ENCODE results near the gene SLC1A3.

DNA sequence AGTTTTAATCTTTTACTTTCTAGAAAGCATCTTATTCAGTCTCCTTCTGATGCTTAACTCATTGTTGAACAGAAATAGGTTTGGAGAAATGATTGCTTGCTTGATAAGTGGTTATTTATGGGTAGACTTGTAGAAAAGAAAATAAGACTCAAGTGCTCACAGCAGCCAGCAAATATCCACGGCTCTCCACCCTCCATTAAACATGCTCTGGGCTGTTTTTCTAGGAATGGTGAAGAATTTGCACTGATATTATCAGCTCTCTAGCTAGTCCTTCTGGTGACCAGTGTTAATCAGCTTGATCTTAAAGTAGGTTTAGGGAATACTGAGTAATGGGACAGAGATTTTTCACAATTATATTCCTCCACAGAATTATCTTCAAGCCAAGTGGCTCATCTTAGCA is 60.6 kb downstream of the SLC1A3 start:
- TF ChIP-seq, protein P1, sequence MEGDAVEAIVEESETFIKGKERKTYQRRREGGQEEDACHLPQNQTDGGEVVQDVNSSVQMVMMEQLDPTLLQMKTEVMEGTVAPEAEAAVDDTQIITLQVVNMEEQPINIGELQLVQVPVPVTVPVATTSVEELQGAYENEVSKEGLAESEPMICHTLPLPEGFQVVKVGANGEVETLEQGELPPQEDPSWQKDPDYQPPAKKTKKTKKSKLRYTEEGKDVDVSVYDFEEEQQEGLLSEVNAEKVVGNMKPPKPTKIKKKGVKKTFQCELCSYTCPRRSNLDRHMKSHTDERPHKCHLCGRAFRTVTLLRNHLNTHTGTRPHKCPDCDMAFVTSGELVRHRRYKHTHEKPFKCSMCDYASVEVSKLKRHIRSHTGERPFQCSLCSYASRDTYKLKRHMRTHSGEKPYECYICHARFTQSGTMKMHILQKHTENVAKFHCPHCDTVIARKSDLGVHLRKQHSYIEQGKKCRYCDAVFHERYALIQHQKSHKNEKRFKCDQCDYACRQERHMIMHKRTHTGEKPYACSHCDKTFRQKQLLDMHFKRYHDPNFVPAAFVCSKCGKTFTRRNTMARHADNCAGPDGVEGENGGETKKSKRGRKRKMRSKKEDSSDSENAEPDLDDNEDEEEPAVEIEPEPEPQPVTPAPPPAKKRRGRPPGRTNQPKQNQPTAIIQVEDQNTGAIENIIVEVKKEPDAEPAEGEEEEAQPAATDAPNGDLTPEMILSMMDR (IDR thresholded peaks at IDR 0.05; ENCODE audit: low read length): no peak
- TF ChIP-seq EZH2 (optimal IDR thresholded peaks at IDR 0.05; ENCODE audit: low read depth, low read length): no peak
